Activated CD8-positive, alpha-beta memory T cell treated with anti-CD3 and anti-CD28 coated beads for 24 hours (primary cell): ENCODE data around the gene MTA1.

Source experiments
- DNase-seq: peaks from one replicate; pipeline ENCODE4 v3.0.0-alpha.2; 2020

MTA1 gene

GRCh38 chr14:105419195-105420091 is at the start of gene MTA1:
MTA1 (plus strand) TSS chr14:105419827; CDS start chr14:105420036, 209 bp downstream.
- DNase-seq = peak; percentile 80

- DNase-seq = no peak
These were observed 45.2 kb upstream of the MTA1 start for GRCh38 chr14:105374389-105374788.

GRCh38 chr14:105375635-105376057 is 44.0 kb upstream of the MTA1 start:
- peak; percentile 70 for DNase-seq

GRCh38 chr14:105376521-105377440 is 42.8 kb upstream of the MTA1 start:
- DNase-seq = no peak

- no peak for DNase-seq
These were observed 42.0 kb upstream of the MTA1 start for GRCh38 chr14:105377555-105378182.

GRCh38 chr14:105378199-105378598 is 41.4 kb upstream of the MTA1 start:
- DNase-seq = no peak

- no peak for DNase-seq
These were observed 40.5 kb upstream of the MTA1 start for GRCh38 chr14:105378873-105379685.

- DNase-seq = no peak
These were observed 39.7 kb upstream of the MTA1 start for GRCh38 chr14:105379946-105380345.

GRCh38 chr14:105380756-105381155 is 38.9 kb upstream of the MTA1 start:
- no peak for DNase-seq

GRCh38 chr14:105381446-105382342 is 37.9 kb upstream of the MTA1 start:
- no peak for DNase-seq

- DNase-seq = no peak
These were observed 37.1 kb upstream of the MTA1 start for GRCh38 chr14:105382343-105383082.

- DNase-seq = no peak
These were observed 36.4 kb upstream of the MTA1 start for GRCh38 chr14:105383083-105383730.

- no peak for DNase-seq
These were observed 35.5 kb upstream of the MTA1 start for GRCh38 chr14:105384041-105384557.

- no peak for DNase-seq
These were observed 34.9 kb upstream of the MTA1 start for GRCh38 chr14:105384605-105385321.

- no peak for DNase-seq
These were observed 34.3 kb upstream of the MTA1 start for GRCh38 chr14:105385322-105385637.

GRCh38 chr14:105385698-105386365 is 33.8 kb upstream of the MTA1 start:
- no peak for DNase-seq

GRCh38 chr14:105386581-105387529 is 32.8 kb upstream of the MTA1 start:
- no peak for DNase-seq
